HCT116 (cell line): Measurements from ENCODE around the gene FLYWCH1. TPM values are rescaled to one million over a fixed set of nuclear protein-coding genes. Genes with fewer than 3 reads are reported as not detected.

ENCODE experiments used
- ATAC-seq: fragments of 200-7000 bp; cut with Tn5 transposase; 2 replicates; pipeline ENCODE4 v1.9.1; 2020; ENCODE audit warnings: mild to moderate bottlenecking, moderate library complexity
- BruUV-seq: library from RNA; stranded (reverse); fragments of 400-500 nt; replicated peaks from 2 replicates; lab custom pipeline; 2021; lab: Mats Ljungman, UMichigan
- CTCF ChIA-PET: fragments of 300-600 bp; sonication (Branson Sonifier 250); formaldehyde crosslinking; loops from one replicate; lab custom pipeline; 2021; ENCODE audit warnings: antibody characterized with exemption; lab: Charles Lee
- POLR2A ChIA-PET: fragments of 300-600, 350-600 bp; sonication (Branson Sonifier 250); formaldehyde crosslinking; loops from one replicate; lab custom pipeline; 2021; ENCODE audit warnings: antibody characterized with exemption; lab: Charles Lee
- RAD21 ChIA-PET, 2 experiments: fragments of 300-600 bp; sonication (Branson Sonifier 250); formaldehyde crosslinking; loops; one replicate each; lab custom pipeline; 2023; ENCODE audit warnings: low total read pairs in 2 of 2; ENCODE audit not compliant: uncharacterized antibody in 2 of 2, unreplicated experiment in 2 of 2, low non-redundant PET in 1 of 2; lab: Charles Lee
- DNase-seq: peaks from one replicate; pipeline ENCODE4 v3.0.0-alpha.2; 2010; ENCODE audit warnings: low read depth, low spot score
- H2AFZ ChIP-seq: fragments of 200-600 bp; shearing (Covaris generic), sonication (generic); 2 replicates; pipeline ENCODE4 v1.6.1; 2017; ENCODE audit warnings: low read depth, mixed run types, mixed read lengths, antibody characterized with exemption, low read length; ENCODE audit not compliant: poor library complexity, severe bottlenecking
- H3K27ac ChIP-seq: 2 replicates; pipeline ENCODE4 v1.5.1; 2012; ENCODE audit warnings: low read depth, low read length
- H3K27me3 ChIP-seq: fragments of 200-600 bp; sonication (generic); 2 replicates; pipeline ENCODE4 v1.6.1; 2016; ENCODE audit warnings: mixed run types, low read length, mixed read lengths; ENCODE audit not compliant: insufficient read depth
- H3K36me3 ChIP-seq, 2 experiments: fragments of 200-500 bp in 1 of 2; fragments of 200-600 bp in 1 of 2; sonication (Bioruptor generic) in 1 of 2; sonication (generic) in 1 of 2; 2 replicates each; pipeline versions ENCODE4 v1.5.1 to v1.6.1; 2014 to 2016; ENCODE audit warnings: low read length in 2 of 2, inconsistent platforms in 1 of 2, mixed read lengths in 1 of 2, mixed run types in 1 of 2; ENCODE audit not compliant: insufficient read depth in 2 of 2, control insufficient read depth in 1 of 2
- H3K4me1 ChIP-seq, 2 experiments: fragments of 200-600 bp in 1 of 2; sonication (generic) in 1 of 2; 2 replicates each; pipeline versions ENCODE4 v1.5.1 to v1.6.1; 2012 to 2017; ENCODE audit warnings: low read length in 2 of 2, inconsistent platforms in 1 of 2, mild to moderate bottlenecking in 1 of 2, mixed read lengths in 1 of 2, mixed run types in 1 of 2, moderate library complexity in 1 of 2; ENCODE audit not compliant: insufficient read depth in 2 of 2, control insufficient read depth in 1 of 2
- H3K4me2 ChIP-seq: fragments of 200-600 bp; sonication (generic); 2 replicates; pipeline ENCODE4 v1.6.1; 2017; ENCODE audit warnings: mixed run types, low read length, mixed read lengths
- H3K4me3 ChIP-seq, 2 experiments: fragments of 200-600 bp in 1 of 2; sonication (generic) in 1 of 2; replicated peaks in 1 of 2; 2 replicates each; pipeline ENCODE4 v1.5.1; 2011 to 2016; ENCODE audit warnings: low read length in 2 of 2, control low read depth in 1 of 2, low read depth in 1 of 2, mild to moderate bottlenecking in 1 of 2, mixed read lengths in 1 of 2, mixed run types in 1 of 2
- H3K79me2 ChIP-seq: fragments of 200-600 bp; sonication (generic); 2 replicates; pipeline ENCODE4 v1.6.1; 2017; ENCODE audit warnings: mild to moderate bottlenecking, mixed run types, low read length, moderate library complexity, mixed read lengths; ENCODE audit not compliant: insufficient read depth
- H3K9ac ChIP-seq: fragments of 200-600 bp; sonication (generic); 2 replicates; pipeline ENCODE4 v1.6.1; 2016; ENCODE audit warnings: low read length, mixed read lengths
- H3K9me2 ChIP-seq: fragments of 200-600 bp; sonication (generic), shearing (Covaris generic); 2 replicates; pipeline ENCODE4 v1.6.1; 2017; ENCODE audit warnings: mixed run types, mild to moderate bottlenecking, moderate library complexity; ENCODE audit not compliant: insufficient read depth
- H3K9me3 ChIP-seq, 2 experiments: fragments of 200-500 bp in 1 of 2; fragments of 200-600 bp in 1 of 2; sonication (Bioruptor generic) in 1 of 2; sonication (generic) in 1 of 2; 2 replicates each; pipeline ENCODE4 v1.6.1; 2014 to 2017; ENCODE audit warnings: low read length in 2 of 2, mixed read lengths in 2 of 2, inconsistent platforms in 1 of 2, low read depth in 1 of 2, mild to moderate bottlenecking in 1 of 2, mixed run types in 1 of 2, moderate library complexity in 1 of 2; ENCODE audit not compliant: control insufficient read depth in 1 of 2, insufficient read depth in 1 of 2
- H4K20me1 ChIP-seq: fragments of 200-600 bp; sonication (generic), shearing (Covaris generic); 2 replicates; pipeline ENCODE4 v1.6.1; 2017; ENCODE audit warnings: mixed run types, mild to moderate bottlenecking, moderate library complexity; ENCODE audit not compliant: insufficient read depth
- ELF1 ChIP-seq: IDR thresholded peaks from 2 replicates; pipeline ENCODE4 v1.6.1; 2012; ENCODE audit warnings: low read depth, borderline replicate concordance
- EZH2 ChIP-seq: fragments of 200-600 bp; sonication (generic); IDR thresholded peaks from 2 replicates; pipeline ENCODE4 v1.6.1; 2017; ENCODE audit warnings: antibody characterized with exemption, mixed run types
- FOSL1 ChIP-seq: IDR thresholded peaks from 2 replicates; pipeline ENCODE4 v1.6.1; 2012; ENCODE audit warnings: low read depth
- REST ChIP-seq: IDR thresholded peaks from 2 replicates; pipeline ENCODE4 v1.6.1; 2012; ENCODE audit warnings: low read depth
- SIN3A ChIP-seq: IDR thresholded peaks from 2 replicates; pipeline ENCODE4 v1.6.1; 2012; ENCODE audit warnings: low read depth
- YY1 ChIP-seq: IDR thresholded peaks from 2 replicates; pipeline ENCODE4 v1.6.1; 2011; ENCODE audit warnings: low read length, low read depth, moderate library complexity, mild to moderate bottlenecking; ENCODE audit not compliant: insufficient replicate concordance; ENCODE audit errors: extremely low read depth
- ZBTB33 ChIP-seq: IDR thresholded peaks from 2 replicates; pipeline ENCODE4 v1.6.1; 2011; ENCODE audit warnings: mild to moderate bottlenecking, low read length, moderate library complexity; ENCODE audit not compliant: insufficient replicate concordance; ENCODE audit errors: extremely low read depth
- ZNF274 ChIP-seq: fragments of 200-500 bp; sonication (Bioruptor generic); IDR thresholded peaks from 2 replicates; pipeline ENCODE4 v1.6.1; 2014; ENCODE audit warnings: mild to moderate bottlenecking, low read depth, low read length, inconsistent platforms
- intact Hi-C: fragments of 100-400 bp; cut with micrococcal nuclease; formaldehyde crosslinking; loops from 2 replicates; pipeline ENCODE4 v1.10.0; 2022
- total RNA-seq: library from RNA; stranded (reverse); gene quantifications from one replicate; pipeline ENCODE4 v1.2.1, GENCODE V29; 2021; ENCODE audit not compliant: unreplicated experiment

FLYWCH1 gene
- total RNA-seq, 1 experiment from 2014 or later: 66.6 TPM

- H3K9ac ChIP-seq: no peak overlapping the region
- RAD21 ChIA-PET: interaction anchor here in 1 of 2 experiments (1.2 kb wide), 1 partner anchor 87 kb away, joined by 5 read pairs; no protein-coding TSS in a partner anchor
Observed at GRCh38 chr16:2925951-2926649, 14.4 kb downstream of the FLYWCH1 start.

More at GRCh38 chr16:2925951-2926649, 14.4 kb downstream of the FLYWCH1 start:
- peaks cover 1 to 2% of the 10 kb centered on the region in 2 experiments; a peak in 1 of 4 replicates for H3K36me3 ChIP-seq
- no TSS peak for BruUV-seq
- no peak overlapping the region for H2AFZ ChIP-seq
- CTCF ChIA-PET: interaction anchor here (1.2 to 1.5 kb wide), 9 partner anchors 10 to 87 kb away, joined by 5 to 16 read pairs (median 7); partner anchors contain the start of genes FLYWCH1, FLYWCH2 and KREMEN2
- H3K9me3 ChIP-seq: no peaks in the 10 kb centered on the region
- no peaks in the 10 kb centered on the region for H3K27me3 ChIP-seq
- H4K20me1 ChIP-seq: no peaks in the 10 kb centered on the region
- 0 out of 2 replicates have a peak overlapping the region, but pooled peaks have one; percentile 39 for H3K4me2 ChIP-seq
- POLR2A ChIA-PET: interaction anchor here (0.5 to 1.2 kb wide), 2 partner anchors 16 to 43 kb away, joined by 3 to 5 read pairs; partner anchors contain the start of gene FLYWCH2
- intact Hi-C loops: no loop called here
- H3K27ac ChIP-seq: no peak overlapping the region
- peaks cover 20% of the 10 kb centered on the region for H3K79me2 ChIP-seq
- DNase-seq: no peak
- H3K9me2 ChIP-seq: no peaks in the 10 kb centered on the region
- H3K4me3 ChIP-seq: no peak overlapping the region
- H3K4me1 ChIP-seq: peaks cover 0 to 11% of the 10 kb centered on the region in 2 experiments; a peak in 3 of 4 replicates
- TF ChIP-seq FOSL1: no peak
- TF ChIP-seq YY1: no peak
- TF ChIP-seq REST: no peak
- TF ChIP-seq EZH2: no peak
- TF ChIP-seq SIN3A: no peak
- TF ChIP-seq ZBTB33: no peak
- TF ChIP-seq ELF1: no peak
- no peak for TF ChIP-seq ZNF274
- no peak for ATAC-seq
